ENCODE measurements around the gene GARRE1. TPM values are rescaled to one million over a fixed set of nuclear protein-coding genes. Genes with fewer than 3 reads are reported as not detected.
A peak's percentile ranks its signal among the peaks of the same experiment; 100 is the strongest.

The GARRE1 gene
- total and polyA plus RNA-seq, 4 donors, result 24.6 to 31.5 (median 26.3) TPM

DNA sequence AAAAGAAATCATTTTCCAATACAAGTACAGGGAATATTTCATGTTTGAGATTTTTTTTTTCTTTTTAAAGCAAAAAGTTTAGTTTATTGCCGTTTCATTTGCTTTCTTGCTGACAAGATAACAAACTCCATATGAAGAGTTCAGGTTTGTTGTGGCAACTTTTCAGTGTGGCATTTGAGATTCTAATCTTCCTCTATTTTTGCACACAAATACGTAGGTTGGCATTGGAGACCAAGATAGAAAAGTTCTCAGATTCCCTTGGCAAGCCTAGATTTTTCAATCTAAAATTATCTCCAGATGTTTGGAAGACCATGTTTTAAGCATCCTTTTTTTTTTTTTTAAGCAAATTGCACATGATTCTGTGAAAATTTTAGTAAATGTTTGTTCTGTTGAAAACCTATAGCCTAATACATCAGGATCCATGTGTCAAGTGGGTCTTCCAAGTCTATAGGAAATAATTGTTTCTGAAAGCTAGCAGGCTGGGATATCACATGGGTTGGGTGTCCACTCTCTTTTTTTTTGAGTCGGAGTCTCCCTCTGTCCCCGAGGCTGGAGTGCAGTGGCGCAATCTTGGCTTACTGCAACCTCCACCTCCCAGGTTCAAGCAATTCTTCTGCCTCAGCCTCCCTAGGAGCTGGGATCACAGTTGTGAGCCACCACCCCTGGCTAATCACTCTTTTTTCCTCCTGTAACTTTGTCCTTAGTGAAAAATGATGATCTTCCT is 2.6 kb downstream of the GARRE1 start:
- peaks cover 2% of the 10 kb centered on the region for H3K36me3 ChIP-seq (ENCODE audit: control insufficient read depth, insufficient read depth, low read length)
- H3K4me3 ChIP-seq (ENCODE audit: low read depth, low read length), result no peak overlapping the region
- WGBS (ENCODE audit: insufficient coverage), result no CpG with 5 or more reads among the region's 5 CpGs
- DNase-seq (ENCODE audit: low read depth in 4 of 6, low spot score in 6 of 6), result no peak
- no peaks in the 10 kb centered on the region for H3K27me3 ChIP-seq (ENCODE audit: control insufficient read depth, insufficient read depth, low read length)
- no peaks in the 10 kb centered on the region for H3K9me3 ChIP-seq (ENCODE audit: control insufficient read depth, insufficient read depth, low read length)
- H3K4me1 ChIP-seq (ENCODE audit: control insufficient read depth, insufficient read depth, low read length), result peaks cover 22% of the 10 kb centered on the region
- no peak overlapping the region for H3K27ac ChIP-seq (ENCODE audit: low read depth, low read length)

DNA sequence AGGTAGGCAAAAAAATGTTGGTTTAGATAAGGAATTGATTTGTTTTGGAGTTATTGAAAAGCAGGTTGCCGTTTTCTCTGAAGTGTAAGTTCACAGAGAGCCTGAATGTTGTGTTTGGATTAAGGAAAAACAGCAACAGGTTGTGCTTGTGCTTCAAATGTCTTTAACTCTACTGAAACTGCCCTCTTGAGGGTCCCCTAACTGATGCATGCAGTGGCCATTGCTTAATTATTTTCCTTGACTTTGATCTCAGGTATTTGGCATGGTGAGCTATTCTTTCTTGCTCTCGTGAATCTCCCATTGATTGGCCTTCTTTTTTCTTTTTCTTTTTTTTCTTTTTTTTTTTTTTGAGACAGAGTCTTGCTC is 3.2 kb downstream of the GARRE1 start:
- Histone ChIP-seq H3K27me3 (ENCODE audit: control insufficient read depth, insufficient read depth, low read length) (no peaks in the 10 kb centered on the region), H3K9me3 (ENCODE audit: control insufficient read depth, insufficient read depth, low read length) (no peaks in the 10 kb centered on the region), H3K36me3 (ENCODE audit: control insufficient read depth, insufficient read depth, low read length) (peaks cover 2% of the 10 kb centered on the region), H3K27ac (ENCODE audit: low read depth, low read length) (no peak overlapping the region), H3K4me1 (ENCODE audit: control insufficient read depth, insufficient read depth, low read length) (peaks cover 22% of the 10 kb centered on the region), H3K4me3 (ENCODE audit: low read depth, low read length) (no peak overlapping the region)
- no peak for DNase-seq (ENCODE audit: low read depth in 4 of 6, low spot score in 6 of 6)
- 83% methylated on average over 1 of the region's 2 CpGs for WGBS (ENCODE audit: insufficient coverage)

- peaks cover 14% of the 10 kb centered on the region for H3K4me1 ChIP-seq (ENCODE audit: control insufficient read depth, insufficient read depth, low read length)
- no peak for DNase-seq (ENCODE audit: low read depth in 4 of 6, low spot score in 6 of 6)
- no peaks in the 10 kb centered on the region for H3K27me3 ChIP-seq (ENCODE audit: control insufficient read depth, insufficient read depth, low read length)
- H3K9me3 ChIP-seq (ENCODE audit: control insufficient read depth, insufficient read depth, low read length), result no peaks in the 10 kb centered on the region
- no peak overlapping the region for H3K4me3 ChIP-seq (ENCODE audit: low read depth, low read length)
- H3K27ac ChIP-seq (ENCODE audit: low read depth, low read length), result no peak overlapping the region
- 59% methylated on average over 2 of the region's 3 CpGs for WGBS (ENCODE audit: insufficient coverage)
- peaks cover 2% of the 10 kb centered on the region for H3K36me3 ChIP-seq (ENCODE audit: control insufficient read depth, insufficient read depth, low read length)
Observed at GRCh38 chr19:34259367-34260095, 5.2 kb downstream of the GARRE1 start.

- Histone ChIP-seq H3K27ac (ENCODE audit: low read depth, low read length) (peak overlapping the region; percentile 52), H3K4me1 (ENCODE audit: control insufficient read depth, insufficient read depth, low read length) (peaks cover 11% of the 10 kb centered on the region)
- WGBS (ENCODE audit: insufficient coverage), result 17% methylated on average over 2 of the region's 6 CpGs
Observed at GRCh38 chr19:34260771-34261173, 6.4 kb downstream of the GARRE1 start.

GRCh38 chr19:34261334-34262109 is 7.2 kb downstream of the GARRE1 start:
- 95% methylated on average over 4 of the region's 6 CpGs for WGBS (ENCODE audit: insufficient coverage)
- no peaks in the 10 kb centered on the region for H3K9me3 ChIP-seq (ENCODE audit: control insufficient read depth, insufficient read depth, low read length)
- H3K4me1 ChIP-seq (ENCODE audit: control insufficient read depth, insufficient read depth, low read length), result peaks cover 5% of the 10 kb centered on the region
- H3K27ac ChIP-seq (ENCODE audit: low read depth, low read length), result peak overlapping the region; percentile 52
- no peak overlapping the region for H3K4me3 ChIP-seq (ENCODE audit: low read depth, low read length)
- peaks cover 5% of the 10 kb centered on the region for H3K36me3 ChIP-seq (ENCODE audit: control insufficient read depth, insufficient read depth, low read length)
- DNase-seq (ENCODE audit: low read depth in 4 of 6, low spot score in 6 of 6), result peak in 1 of 6 donors; percentile 11
- no peaks in the 10 kb centered on the region for H3K27me3 ChIP-seq (ENCODE audit: control insufficient read depth, insufficient read depth, low read length)

More at GRCh38 chr19:34260771-34261173, 6.4 kb downstream of the GARRE1 start:
- Histone ChIP-seq H3K9me3 (ENCODE audit: control insufficient read depth, insufficient read depth, low read length) (no peaks in the 10 kb centered on the region), H3K27me3 (ENCODE audit: control insufficient read depth, insufficient read depth, low read length) (no peaks in the 10 kb centered on the region), H3K36me3 (ENCODE audit: control insufficient read depth, insufficient read depth, low read length) (peaks cover 2% of the 10 kb centered on the region), H3K4me3 (ENCODE audit: low read depth, low read length) (no peak overlapping the region)
- no peak for DNase-seq (ENCODE audit: low read depth in 4 of 6, low spot score in 6 of 6)

GRCh38 chr19:34263745-34264237 is 9.4 kb downstream of the GARRE1 start:
- peaks cover 5% of the 10 kb centered on the region for H3K4me1 ChIP-seq (ENCODE audit: control insufficient read depth, insufficient read depth, low read length)
- H3K9me3 ChIP-seq (ENCODE audit: control insufficient read depth, insufficient read depth, low read length), result no peaks in the 10 kb centered on the region
- peaks cover 7% of the 10 kb centered on the region for H3K36me3 ChIP-seq (ENCODE audit: control insufficient read depth, insufficient read depth, low read length)
- no peak overlapping the region for H3K27ac ChIP-seq (ENCODE audit: low read depth, low read length)
- no peaks in the 10 kb centered on the region for H3K27me3 ChIP-seq (ENCODE audit: control insufficient read depth, insufficient read depth, low read length)
- no peak for DNase-seq (ENCODE audit: low read depth in 4 of 6, low spot score in 6 of 6)
- H3K4me3 ChIP-seq (ENCODE audit: low read depth, low read length), result no peak overlapping the region
- WGBS (ENCODE audit: insufficient coverage), result 79% methylated on average over 4 of the region's 8 CpGs

DNA sequence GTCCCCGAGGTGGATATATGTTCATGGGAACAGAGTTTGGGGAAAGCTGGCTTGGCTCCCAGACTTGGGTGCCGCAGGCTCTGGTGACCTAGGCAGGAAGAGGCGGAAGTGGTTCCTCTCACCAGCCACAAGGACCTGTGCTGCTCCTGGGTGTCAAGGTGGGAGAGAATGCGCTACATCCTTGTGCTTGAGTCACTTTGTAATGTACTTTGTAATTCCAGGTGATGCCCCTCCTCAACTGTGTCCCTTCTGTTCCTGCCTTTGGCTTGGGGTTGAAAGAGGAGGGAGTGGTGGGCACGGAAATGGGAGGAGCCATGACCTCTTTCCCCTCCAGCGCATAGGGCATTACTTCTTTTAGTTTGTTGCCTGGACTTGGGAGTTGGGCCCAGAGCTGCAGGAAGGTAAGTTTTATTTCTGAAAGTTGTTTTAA is 10.9 kb downstream of the GARRE1 start:
- H3K27me3 ChIP-seq (ENCODE audit: control insufficient read depth, insufficient read depth, low read length), result no peaks in the 10 kb centered on the region
- no peaks in the 10 kb centered on the region for H3K9me3 ChIP-seq (ENCODE audit: control insufficient read depth, insufficient read depth, low read length)
- no peak overlapping the region for H3K4me3 ChIP-seq (ENCODE audit: low read depth, low read length)
- peaks cover 7% of the 10 kb centered on the region for H3K36me3 ChIP-seq (ENCODE audit: control insufficient read depth, insufficient read depth, low read length)
- DNase-seq (ENCODE audit: low read depth in 4 of 6, low spot score in 6 of 6), result no peak
- peaks cover 7% of the 10 kb centered on the region for H3K4me1 ChIP-seq (ENCODE audit: control insufficient read depth, insufficient read depth, low read length)
- no peak overlapping the region for H3K27ac ChIP-seq (ENCODE audit: low read depth, low read length)
- WGBS (ENCODE audit: insufficient coverage), result 67% methylated on average over 4 of the region's 6 CpGs

GRCh38 chr19:34269081-34269480 is 14.7 kb downstream of the GARRE1 start:
- no peaks in the 10 kb centered on the region for H3K27me3 ChIP-seq (ENCODE audit: control insufficient read depth, insufficient read depth, low read length)
- H3K4me1 ChIP-seq (ENCODE audit: control insufficient read depth, insufficient read depth, low read length), result peaks cover 3% of the 10 kb centered on the region
- 85% methylated on average over 4 of the region's 8 CpGs for WGBS (ENCODE audit: insufficient coverage)
- peaks cover 7% of the 10 kb centered on the region for H3K36me3 ChIP-seq (ENCODE audit: control insufficient read depth, insufficient read depth, low read length)
- DNase-seq (ENCODE audit: low read depth in 4 of 6, low spot score in 6 of 6), result no peak
- no peak overlapping the region for H3K4me3 ChIP-seq (ENCODE audit: low read depth, low read length)
- H3K9me3 ChIP-seq (ENCODE audit: control insufficient read depth, insufficient read depth, low read length), result no peaks in the 10 kb centered on the region
- peak overlapping the region; percentile 48 for H3K27ac ChIP-seq (ENCODE audit: low read depth, low read length)

- 75% methylated on average over 1 of the region's 2 CpGs for WGBS (ENCODE audit: insufficient coverage)
- Histone ChIP-seq H3K27me3 (ENCODE audit: control insufficient read depth, insufficient read depth, low read length) (no peaks in the 10 kb centered on the region), H3K9me3 (ENCODE audit: control insufficient read depth, insufficient read depth, low read length) (no peaks in the 10 kb centered on the region), H3K27ac (ENCODE audit: low read depth, low read length) (peak overlapping the region; percentile 29), H3K4me3 (ENCODE audit: low read depth, low read length) (no peak overlapping the region), H3K36me3 (ENCODE audit: control insufficient read depth, insufficient read depth, low read length) (peaks cover 7% of the 10 kb centered on the region), H3K4me1 (ENCODE audit: control insufficient read depth, insufficient read depth, low read length) (peaks cover 3% of the 10 kb centered on the region)
- no peak for DNase-seq (ENCODE audit: low read depth in 4 of 6, low spot score in 6 of 6)
Observed at GRCh38 chr19:34269489-34269888, 15.1 kb downstream of the GARRE1 start.
